Raji (cell line): ENCODE data around the gene BRF1.
A peak's percentile ranks its signal among the peaks of the same experiment; 100 is the strongest.

Experiments
- POLR2A ChIP-seq: IDR thresholded peaks from 2 replicates; pipeline ENCODE4 v1.6.1; 2011; ENCODE audit warnings: low read depth, low read length, control low read depth; ENCODE audit not compliant: insufficient read depth

BRF1 gene

GRCh38 chr14:105312973-105313372 lies 12.2 kb upstream of the BRF1 start:
- TF ChIP-seq POLR2A, result no peak

- TF ChIP-seq POLR2A, result no peak
Observed at GRCh38 chr14:105311838-105312237, 11.0 kb upstream of the BRF1 start.

DNA sequence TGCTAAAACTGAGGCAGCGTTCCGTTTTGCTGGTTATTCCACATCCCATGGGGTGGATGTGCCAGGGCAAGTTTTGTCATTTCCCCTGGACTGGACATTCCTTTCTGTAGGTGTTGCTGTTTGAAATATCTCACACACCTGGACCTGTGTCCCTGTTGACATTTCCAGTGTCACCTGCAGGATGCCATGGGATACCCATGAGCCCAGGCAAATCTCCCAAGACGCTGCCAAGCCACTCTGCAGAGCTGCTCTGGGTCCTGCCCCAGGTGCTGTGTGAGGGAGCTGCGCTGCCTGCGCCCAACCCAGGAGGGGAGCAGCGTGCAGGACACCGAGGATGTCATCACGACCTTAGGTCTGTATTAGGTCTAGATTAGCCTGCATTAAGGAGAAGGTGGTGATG lies 8.6 kb upstream of the BRF1 start:
- TF ChIP-seq POLR2A, result no peak

- no peak for TF ChIP-seq POLR2A
Observed at GRCh38 chr14:105307052-105307727, 6.4 kb upstream of the BRF1 start.

DNA sequence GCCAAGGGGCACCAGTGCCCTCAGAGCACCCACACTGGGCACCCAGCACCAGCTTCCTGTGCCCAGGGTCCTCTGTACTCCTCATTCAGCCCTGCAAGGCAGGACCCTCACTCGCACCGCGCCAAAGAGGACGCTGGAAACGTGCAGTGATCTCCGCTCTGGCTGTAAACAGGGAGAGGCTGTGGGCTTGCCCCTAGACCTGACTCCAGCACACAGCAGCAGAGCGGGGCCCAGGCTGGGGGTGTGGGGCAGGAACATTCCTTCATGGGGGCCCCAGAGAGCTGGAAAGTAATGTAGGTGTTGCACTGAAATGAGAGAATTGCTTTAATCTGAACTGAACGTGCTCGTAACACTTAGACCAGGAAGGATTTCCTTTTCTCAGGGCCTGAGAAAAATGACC lies 5.0 kb upstream of the BRF1 start:
- TF ChIP-seq POLR2A, result no peak

DNA sequence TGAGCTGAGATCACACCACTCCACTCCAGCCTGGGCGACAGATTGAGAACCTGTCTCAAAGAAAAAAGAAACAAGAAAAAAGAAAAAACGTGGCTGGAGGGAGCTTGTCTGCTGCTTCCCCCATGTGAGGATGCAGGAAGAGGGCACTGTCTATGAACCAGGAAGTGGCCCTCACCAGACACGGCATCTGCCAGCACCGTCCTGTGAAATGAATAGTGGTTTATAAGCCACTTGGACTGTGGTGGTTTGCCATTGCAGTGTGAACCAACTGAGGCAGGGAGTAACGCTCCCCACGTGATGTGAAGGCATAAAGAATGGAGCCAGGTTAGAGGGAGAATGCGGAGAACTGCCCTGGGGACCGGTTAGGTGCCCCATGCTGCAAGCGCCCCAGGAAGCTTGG lies 4.5 kb upstream of the BRF1 start:
- TF ChIP-seq POLR2A, result no peak

GRCh38 chr14:105304565-105304964 lies 3.8 kb upstream of the BRF1 start:
- TF ChIP-seq POLR2A, result no peak

DNA sequence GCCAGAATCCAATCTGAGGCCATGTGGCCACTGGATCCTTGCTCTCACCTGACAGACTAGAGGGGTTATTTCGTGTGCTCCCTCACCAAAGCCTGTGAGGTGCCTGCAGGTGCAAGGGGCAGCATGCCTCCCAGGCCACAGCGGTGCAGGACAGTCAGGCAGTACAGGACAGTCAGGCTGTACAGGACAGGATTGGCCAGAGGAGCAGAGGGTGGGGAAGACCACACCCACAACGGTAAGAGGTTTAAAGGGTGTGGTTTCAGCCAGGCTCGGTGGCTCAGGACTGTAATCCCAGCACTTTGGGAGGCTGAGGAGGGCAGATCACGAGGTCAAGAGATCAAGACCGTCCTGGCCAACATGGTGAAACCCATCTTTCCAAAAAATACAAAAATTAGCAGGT lies 3.1 kb upstream of the BRF1 start:
- no peak for TF ChIP-seq POLR2A

- peak; percentile 68 for TF ChIP-seq POLR2A
Observed at GRCh38 chr14:105301103-105301914, 508 bp upstream of the BRF1 start.

DNA sequence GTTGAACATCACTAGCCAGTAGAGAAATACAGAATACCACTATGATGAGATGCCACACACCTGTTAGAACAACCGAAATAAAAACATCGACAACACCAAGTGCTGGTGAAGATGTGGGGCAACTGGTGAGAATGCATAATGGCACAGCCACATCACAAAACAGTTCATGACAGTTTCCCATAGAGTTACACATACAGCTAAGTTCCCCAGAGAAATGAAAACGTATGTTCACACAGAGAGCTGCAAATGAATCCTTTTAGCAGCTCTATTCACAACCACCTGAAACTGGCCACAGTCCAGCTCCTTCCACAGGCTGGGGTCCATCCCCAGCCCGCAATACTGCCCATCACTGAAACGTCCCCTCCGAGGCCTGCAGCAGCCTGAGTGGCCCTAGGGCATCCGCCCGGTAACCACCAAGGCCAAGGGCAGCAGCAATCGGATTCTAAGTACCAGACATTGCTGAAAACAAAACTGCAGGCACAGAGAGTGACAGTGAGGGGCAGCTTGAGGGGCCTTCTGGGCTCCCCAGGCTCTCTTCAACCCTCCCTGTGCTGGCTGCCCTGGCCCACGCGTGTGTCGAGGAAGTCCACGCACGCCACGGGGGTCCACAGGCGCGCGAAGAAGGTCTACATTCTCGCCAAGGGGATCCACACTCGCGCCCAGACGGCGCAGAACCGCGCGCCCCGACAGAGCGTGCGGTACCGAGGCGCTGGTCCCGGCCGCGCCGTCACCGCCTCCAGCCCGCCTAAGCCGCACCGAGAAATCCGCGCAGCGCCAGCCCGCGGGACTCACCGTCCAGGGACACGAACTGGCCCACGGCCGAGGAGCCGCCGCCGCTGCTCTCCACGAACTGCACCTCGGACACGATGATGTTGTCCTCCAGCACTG lies 903 bp downstream of the BRF1 start:
- no peak for TF ChIP-seq POLR2A

DNA sequence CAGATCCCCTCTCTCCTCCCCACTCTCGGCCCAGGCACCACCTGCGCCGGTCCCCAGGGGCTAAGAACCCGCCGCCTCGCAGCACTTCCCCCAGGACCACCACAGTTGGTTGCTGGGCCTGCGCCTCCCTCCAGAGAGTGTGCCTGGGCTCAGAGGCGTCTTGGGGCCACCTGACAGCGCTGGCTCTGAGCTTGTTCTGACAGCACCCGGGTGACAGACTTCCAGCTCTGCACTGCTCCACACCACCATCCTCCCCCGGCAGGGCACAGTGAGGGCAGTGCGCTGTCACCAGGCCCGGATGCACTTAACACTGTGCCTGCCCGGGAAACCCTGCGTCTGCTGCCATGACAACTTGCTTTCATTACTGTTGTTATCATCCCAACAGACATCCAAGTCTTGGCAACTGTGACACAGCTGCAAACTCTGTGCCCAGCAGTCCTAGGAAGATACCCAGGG lies 6.6 kb downstream of the BRF1 start:
- TF ChIP-seq POLR2A, result no peak

DNA sequence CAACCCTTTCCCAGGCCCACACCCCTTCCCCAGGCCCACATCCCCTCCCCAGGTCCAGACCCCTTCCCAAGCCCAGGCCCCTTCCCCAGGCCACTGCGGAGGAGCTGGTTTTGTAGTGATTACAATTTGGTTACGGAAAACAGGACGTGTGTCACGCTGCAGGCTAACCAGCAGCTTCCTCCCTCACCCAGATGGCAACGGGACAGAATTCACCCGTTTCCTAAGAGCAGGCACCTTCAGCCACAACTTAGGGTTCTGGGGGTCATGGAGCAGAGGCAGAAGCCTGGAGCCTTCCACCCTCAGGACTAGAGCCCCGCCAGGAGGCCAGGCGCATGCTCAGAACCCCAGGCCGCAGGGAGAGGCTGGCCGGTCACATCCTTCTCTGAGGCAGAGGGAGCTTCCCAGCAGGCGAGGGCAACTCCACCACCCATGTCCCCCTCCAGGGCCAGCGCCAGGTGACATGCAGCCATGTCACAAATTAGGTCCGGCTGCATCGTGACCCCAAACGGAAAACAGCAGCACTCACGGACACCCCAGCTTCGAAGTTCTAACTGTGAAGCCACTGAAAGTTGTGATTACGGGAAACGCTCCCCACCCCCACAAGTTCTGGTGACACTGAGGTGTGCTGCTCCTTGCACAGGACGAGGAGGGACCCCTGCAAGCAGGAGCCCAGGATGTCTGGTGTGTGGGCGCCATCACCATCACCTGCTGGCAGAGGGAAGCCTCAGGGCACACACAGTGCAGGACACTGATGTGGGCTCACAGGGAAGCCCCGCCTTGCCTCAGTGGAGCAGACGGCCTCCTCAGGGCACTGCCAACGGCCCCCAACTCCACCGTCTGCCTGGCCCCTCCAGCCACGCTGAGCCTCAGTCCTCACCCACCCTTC lies 7.7 kb downstream of the BRF1 start:
- TF ChIP-seq POLR2A, result no peak

DNA sequence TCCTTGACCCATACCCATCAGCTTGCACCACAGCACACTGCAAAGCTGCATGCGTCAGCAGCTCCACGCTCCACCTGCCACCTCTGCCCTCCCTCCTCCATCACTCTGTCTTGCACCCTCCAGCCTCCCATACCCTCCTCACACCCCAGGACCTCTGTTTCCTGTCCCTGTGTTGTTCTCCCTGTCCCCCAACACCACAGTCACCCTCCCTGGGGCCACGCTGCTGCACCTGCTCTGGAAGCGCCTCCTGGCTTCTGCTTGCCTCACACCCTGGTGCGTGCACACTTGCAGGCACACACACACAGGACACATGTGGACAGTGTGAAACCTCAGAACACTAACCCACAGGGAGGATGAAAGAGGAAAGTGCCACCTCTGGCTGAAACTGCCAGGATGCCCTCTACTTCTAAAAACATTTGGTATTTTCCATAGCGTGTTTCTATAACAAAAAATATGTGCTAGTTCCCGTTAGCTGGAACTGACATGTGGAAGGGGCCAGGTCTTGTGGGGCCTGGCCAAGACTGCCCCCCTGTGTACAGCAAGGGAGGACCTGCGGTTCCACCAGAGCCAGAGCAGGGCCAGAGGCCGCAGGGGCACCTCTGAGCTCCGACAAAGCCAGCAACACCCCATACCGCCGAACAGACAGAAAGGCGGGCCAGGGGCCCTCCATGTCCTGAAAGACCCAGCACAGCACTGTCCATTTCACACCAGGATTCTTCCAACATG lies 10.0 kb downstream of the BRF1 start:
- TF ChIP-seq POLR2A, result no peak
